ENCODE results near the gene KRT72. TPM values are rescaled to one million over a fixed set of nuclear protein-coding genes. Genes with fewer than 3 reads are reported as not detected.

Gene KRT72
- total RNA-seq (2014; rRNA removed; shearing (Covaris generic)) = not detected in 2 replicates

GRCh38 chr12:52600941-52601481 is at the start of gene KRT72:
Gene KRT72 (minus strand): TSS chr12:52601463. CDS start chr12:52601452, 11 bp downstream.
- DNase-seq (ENCODE audit: low spot score) = no peak

DNA sequence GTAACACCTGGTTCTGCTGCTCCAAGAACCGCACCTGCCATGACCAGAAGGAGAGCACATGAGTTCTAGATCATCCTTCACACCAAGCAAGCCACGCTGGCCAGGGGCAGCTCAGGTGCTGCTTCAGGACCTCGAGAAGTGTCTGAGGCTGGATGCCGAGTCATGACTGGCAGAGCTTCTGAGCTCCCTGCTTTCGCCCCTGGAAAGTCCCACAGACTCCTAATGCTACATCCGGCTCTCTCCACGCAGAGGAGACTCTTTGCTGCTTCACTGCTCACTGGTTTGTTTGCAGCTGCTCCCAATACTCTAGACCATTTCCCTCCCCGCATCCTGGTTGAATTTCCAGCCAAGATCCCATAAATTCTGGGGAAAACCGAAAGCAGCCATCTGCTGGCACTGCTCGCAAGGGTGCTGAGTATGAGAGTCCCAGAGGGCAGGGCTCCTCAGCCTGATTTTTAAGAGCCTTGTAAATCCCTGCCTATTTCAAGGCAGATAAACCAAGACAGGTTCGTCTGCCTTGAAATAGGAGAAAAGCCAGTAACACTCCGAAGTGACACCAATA is 49.3 kb upstream of the KRT72 start:
- DNase-seq (ENCODE audit: low spot score) = peak; percentile 66

DNA sequence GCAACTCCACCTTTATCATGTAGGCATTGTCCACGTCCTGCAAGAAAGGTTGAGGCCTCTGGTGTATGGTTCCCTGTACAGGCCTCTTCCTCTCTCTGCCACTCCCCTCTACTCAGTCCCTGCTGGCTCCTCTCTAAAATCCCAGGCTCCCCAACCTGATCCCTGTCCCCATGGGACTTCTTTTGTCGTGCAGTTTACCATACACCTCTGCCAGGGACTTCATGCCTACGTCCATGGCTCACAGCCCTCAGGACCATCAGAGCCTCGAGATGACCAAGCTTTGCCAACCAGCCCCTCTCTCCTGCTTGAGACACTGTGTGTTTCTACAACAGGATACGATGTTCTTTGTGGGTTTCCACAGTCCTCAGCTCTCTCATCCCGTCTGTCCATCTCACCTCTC is 47.8 kb upstream of the KRT72 start:
- no peak for DNase-seq (ENCODE audit: low spot score)

GRCh38 chr12:52648012-52648550 is 46.8 kb upstream of the KRT72 start:
- DNase-seq (ENCODE audit: low spot score) = no peak

DNA sequence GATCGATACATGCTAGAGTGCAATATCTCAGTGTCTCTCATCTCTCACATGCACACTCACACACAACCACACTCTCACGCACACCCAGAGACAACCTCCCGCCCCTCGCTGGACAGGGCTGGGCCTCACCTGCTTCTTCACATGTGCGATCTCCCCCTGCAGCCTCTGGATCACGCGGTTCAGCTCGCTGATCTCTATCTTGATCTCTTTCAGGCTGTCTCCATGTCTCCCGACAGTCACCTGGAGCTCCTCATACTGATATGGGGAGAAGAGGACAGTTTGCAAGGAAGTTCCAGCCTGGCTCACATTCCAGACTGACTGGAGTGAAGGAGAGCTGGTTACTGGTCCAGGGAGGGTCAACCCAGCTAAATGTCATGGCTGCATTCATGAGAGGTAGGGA is 46.3 kb upstream of the KRT72 start:
- no peak for DNase-seq (ENCODE audit: low spot score)

GRCh38 chr12:52646613-52647012 is 45.4 kb upstream of the KRT72 start:
- DNase-seq (ENCODE audit: low spot score) = no peak

- DNase-seq (ENCODE audit: low spot score) = no peak
Observed at GRCh38 chr12:52645982-52646381, 44.7 kb upstream of the KRT72 start.

GRCh38 chr12:52645120-52645761 is 44.0 kb upstream of the KRT72 start:
- DNase-seq (ENCODE audit: low spot score) = no peak

- no peak for DNase-seq (ENCODE audit: low spot score)
Observed at GRCh38 chr12:52644078-52644415, 42.8 kb upstream of the KRT72 start.

DNA sequence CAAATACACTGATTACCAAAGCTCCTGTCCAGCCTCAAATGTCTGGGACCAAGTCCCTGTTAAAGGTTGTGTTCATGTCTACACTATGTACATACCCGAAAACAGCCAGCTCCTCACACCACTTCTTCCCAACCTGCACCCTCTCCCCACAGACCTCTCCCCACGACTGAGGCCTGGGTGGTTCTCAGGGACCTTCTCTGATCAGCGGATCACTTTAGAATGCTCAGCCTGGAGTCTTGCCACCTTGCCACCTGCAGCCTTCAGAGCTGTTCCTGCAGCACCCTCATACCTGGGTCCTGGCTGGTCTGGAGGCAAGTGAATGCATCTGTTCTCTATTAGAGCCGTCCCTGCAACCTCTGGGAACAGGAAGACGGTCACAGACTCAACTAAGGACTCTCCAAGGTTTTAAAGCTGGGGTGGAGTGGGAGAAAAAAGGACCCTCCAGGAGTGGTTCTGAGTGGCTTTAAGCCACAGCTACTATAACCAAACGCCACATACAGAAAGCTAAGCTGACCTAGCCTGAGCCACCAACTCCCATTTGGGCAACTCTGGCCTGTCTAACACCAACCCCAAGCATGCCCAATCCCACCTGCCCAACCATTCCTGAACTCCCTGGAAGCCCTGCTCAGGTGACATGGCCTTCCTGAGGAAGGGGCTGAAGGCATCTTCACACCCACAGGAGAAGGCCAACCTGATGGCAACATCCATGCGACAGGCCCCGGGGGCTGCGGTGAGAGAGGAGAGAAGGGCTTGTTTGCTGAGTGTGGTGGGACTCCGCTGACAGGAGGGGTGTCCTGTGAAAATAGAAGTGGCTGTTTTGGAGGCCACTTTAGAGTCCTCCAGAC is 42.2 kb upstream of the KRT72 start:
- no peak for DNase-seq (ENCODE audit: low spot score)

DNA sequence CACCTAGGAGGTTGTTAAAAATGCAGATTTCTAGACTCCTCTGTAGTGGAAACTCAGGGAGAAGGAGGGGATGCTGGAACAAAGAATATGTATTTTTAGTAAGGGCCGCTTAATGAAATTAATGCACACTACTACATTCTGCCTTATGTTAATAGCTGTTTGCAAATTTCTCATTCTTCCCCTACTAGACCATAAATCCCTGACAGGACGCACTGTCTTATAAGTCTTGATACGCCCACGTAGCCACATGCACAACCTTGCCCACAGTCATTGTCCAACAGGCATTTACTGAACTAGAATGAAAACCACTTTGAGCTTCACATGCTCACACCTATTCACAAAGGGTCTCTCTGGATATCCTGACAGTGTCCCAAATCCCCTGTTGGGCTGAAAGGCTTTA is 40.2 kb upstream of the KRT72 start:
- no peak for DNase-seq (ENCODE audit: low spot score)

GRCh38 chr12:52637299-52637698 is 36.0 kb upstream of the KRT72 start:
- DNase-seq (ENCODE audit: low spot score) = no peak

- no peak for DNase-seq (ENCODE audit: low spot score)
Observed at GRCh38 chr12:52636592-52637258, 35.5 kb upstream of the KRT72 start.

DNA sequence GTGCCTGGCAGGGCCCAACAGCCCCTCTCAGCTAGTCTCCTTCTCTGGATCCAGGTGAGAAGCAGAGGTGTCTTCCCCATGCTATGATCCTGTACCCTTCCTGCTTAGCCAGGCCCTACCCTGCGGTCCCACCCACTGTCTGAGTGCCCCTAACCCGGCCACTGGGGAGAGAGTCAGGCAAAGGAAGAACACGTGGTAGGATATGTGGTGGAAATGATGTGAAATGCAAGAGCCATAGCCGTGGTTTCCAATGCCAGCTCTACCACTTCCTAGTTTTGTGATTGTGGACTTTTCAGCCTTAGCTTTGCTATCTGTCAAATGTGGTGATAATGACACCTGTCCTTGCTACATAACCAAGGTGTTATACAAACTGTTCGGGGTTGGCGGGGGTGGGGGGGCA is 34.9 kb upstream of the KRT72 start:
- DNase-seq (ENCODE audit: low spot score) = no peak

- DNase-seq (ENCODE audit: low spot score) = no peak
Observed at GRCh38 chr12:52634266-52635056, 33.2 kb upstream of the KRT72 start.

GRCh38 chr12:52633383-52633782 is 32.1 kb upstream of the KRT72 start:
- DNase-seq (ENCODE audit: low spot score) = no peak

DNA sequence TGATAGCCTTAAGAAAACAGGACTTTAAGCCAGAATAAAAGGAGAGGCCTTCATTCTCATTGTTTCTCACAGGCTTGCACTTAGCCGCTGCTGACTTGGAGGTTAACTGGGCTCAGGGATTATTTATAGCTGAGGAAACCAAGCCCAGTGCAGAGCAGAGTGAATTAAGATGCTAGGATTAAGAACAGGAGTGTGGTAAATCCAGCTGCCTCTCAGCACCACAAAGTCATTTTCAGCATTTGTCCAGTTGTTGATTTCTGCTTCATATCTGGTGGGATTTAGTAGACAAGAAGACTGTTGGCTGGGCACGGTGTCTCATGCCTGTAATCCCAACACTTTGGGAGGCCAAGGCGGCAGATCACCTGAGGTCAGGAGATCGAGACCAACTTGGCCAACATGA is 31.4 kb upstream of the KRT72 start:
- DNase-seq (ENCODE audit: low spot score) = no peak

- DNase-seq (ENCODE audit: low spot score) = no peak
Observed at GRCh38 chr12:52631676-52632459, 30.6 kb upstream of the KRT72 start.

GRCh38 chr12:52631264-52631663 is 30.0 kb upstream of the KRT72 start:
- no peak for DNase-seq (ENCODE audit: low spot score)

- DNase-seq (ENCODE audit: low spot score) = no peak
Observed at GRCh38 chr12:52630599-52631200, 29.4 kb upstream of the KRT72 start.
